GM18909 (cell line): ENCODE measurements around the gene STXBP5L.
A peak's percentile ranks its signal among the peaks of the same experiment; 100 is the strongest.
"Not testable (repeated sequence)": the region's sequence is repeated elsewhere in the genome, so short reads cannot be mapped to it uniquely, and the experiment has no call there.

ENCODE experiments used
- ATAC-seq: cut with Tn5 transposase; IDR thresholded peaks from one replicate; pipeline ENCODE4 v1.9.1; 2021; ENCODE audit warnings: mild to moderate bottlenecking; ENCODE audit not compliant: unreplicated experiment, poor library complexity

Gene STXBP5L

GRCh38 chr3:121414924-121415323 lies 506.9 kb downstream of the STXBP5L start:
- ATAC-seq, result no peak

- no peak for ATAC-seq
Measured at GRCh38 chr3:121418182-121418581, 510.2 kb downstream of the STXBP5L start.

GRCh38 chr3:121424549-121424948 lies 516.5 kb downstream of the STXBP5L start:
- ATAC-seq, result no peak

- no peak for ATAC-seq
Measured at GRCh38 chr3:121430664-121431215, 522.7 kb downstream of the STXBP5L start.

GRCh38 chr3:121431726-121432517 lies 523.9 kb downstream of the STXBP5L start:
- ATAC-seq, result peak; percentile 94

GRCh38 chr3:121436074-121436473 lies 528.1 kb downstream of the STXBP5L start:
- no peak for ATAC-seq

- no peak for ATAC-seq
Measured at GRCh38 chr3:121436641-121437040, 528.6 kb downstream of the STXBP5L start.

GRCh38 chr3:121443456-121443855 lies 535.5 kb downstream of the STXBP5L start:
- ATAC-seq, result no peak

- not testable (repeated sequence) for ATAC-seq
Measured at GRCh38 chr3:121451752-121452151, 543.7 kb downstream of the STXBP5L start.

GRCh38 chr3:121462565-121462964 lies 554.6 kb downstream of the STXBP5L start:
- no peak for ATAC-seq

- no peak for ATAC-seq
Measured at GRCh38 chr3:121463745-121464144, 555.7 kb downstream of the STXBP5L start.

GRCh38 chr3:121467085-121467484 lies 559.1 kb downstream of the STXBP5L start:
- ATAC-seq, result no peak

- no peak for ATAC-seq
Measured at GRCh38 chr3:121473001-121473400, 565.0 kb downstream of the STXBP5L start.
